Omental fat pad (tissue), 4 donors: ENCODE data around the gene CLBA1. TPM values are rescaled to one million over a fixed set of nuclear protein-coding genes. Genes with fewer than 3 reads are reported as not detected.

Experiments
- ATAC-seq: fragments of 150-250 bp; one replicate; pipeline ENCODE4 v1.9.1; 2016; ENCODE audit warnings: mild to moderate bottlenecking, moderate library complexity; ENCODE audit not compliant: low FRiP score
- DNase-seq: peaks from one replicate; pipeline ENCODE4 v3.0.0-alpha.2; 2019; ENCODE audit warnings: low spot score
- total RNA-seq, 4 donors: library from RNA; depleted of rRNA; stranded (reverse); fragments of >200 nt; gene quantifications; one replicate each; pipeline ENCODE4 v1.1.0, GENCODE V29; 2016
- TF ChIP-seq, protein P1 (sequence below), 3 donors: fragments of 450-650 bp; IDR thresholded peaks; one replicate each; pipeline ENCODE4 v1.5.1; 2016 to 2017; ENCODE audit warnings: antibody characterized with exemption in 3 of 3, mild to moderate bottlenecking in 3 of 3, moderate library complexity in 2 of 3

CLBA1 gene
- total RNA-seq, 4 donors from 2014 or later, result 2.5 to 6.1 (median 3.3) TPM

DNA sequence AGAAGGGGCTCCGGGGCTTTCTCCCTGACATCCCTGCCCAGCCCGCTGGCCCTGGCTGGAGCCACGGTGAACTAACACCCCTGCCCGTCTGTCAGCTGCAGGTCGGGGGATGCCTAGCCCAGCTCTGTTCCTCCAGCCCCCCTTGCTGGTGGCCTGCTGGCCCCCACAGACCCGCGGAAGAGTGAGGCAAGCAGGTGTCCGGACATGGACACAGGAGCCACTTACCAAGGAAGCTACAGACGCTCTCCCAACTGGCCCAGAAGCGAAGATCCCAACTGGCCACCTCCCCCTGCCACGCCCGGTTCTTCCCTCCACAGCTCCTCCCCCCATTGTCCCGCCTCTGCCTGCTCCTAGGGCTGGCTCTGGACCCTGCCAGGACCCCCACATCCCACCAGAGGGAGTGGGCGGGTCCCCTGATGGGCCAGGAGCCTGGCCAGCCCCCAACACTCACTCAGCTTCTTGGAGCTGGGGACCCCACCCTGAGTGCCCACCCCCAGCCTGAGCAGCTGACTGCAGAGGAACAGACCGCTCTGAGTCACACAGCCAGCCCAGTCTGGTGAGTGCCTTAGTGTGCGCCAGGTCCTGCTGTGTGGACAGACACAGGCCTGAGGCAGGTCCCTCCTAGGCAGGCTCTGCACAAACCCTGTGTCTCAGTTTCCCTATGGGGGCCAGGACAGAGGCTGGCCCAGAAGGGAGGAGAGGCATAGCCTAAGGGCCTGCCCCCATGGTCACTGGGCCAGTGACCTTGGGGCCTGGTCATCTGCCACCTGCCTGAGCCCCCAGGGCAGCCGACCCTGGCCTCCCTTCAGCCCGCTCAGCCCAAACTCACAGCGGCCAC lies 15.1 kb upstream of the CLBA1 start:
- TF ChIP-seq, protein P1, sequence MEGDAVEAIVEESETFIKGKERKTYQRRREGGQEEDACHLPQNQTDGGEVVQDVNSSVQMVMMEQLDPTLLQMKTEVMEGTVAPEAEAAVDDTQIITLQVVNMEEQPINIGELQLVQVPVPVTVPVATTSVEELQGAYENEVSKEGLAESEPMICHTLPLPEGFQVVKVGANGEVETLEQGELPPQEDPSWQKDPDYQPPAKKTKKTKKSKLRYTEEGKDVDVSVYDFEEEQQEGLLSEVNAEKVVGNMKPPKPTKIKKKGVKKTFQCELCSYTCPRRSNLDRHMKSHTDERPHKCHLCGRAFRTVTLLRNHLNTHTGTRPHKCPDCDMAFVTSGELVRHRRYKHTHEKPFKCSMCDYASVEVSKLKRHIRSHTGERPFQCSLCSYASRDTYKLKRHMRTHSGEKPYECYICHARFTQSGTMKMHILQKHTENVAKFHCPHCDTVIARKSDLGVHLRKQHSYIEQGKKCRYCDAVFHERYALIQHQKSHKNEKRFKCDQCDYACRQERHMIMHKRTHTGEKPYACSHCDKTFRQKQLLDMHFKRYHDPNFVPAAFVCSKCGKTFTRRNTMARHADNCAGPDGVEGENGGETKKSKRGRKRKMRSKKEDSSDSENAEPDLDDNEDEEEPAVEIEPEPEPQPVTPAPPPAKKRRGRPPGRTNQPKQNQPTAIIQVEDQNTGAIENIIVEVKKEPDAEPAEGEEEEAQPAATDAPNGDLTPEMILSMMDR (IDR thresholded peaks at IDR 0.05), result no peak
- peak; percentile 22 for ATAC-seq
- no peak for DNase-seq

DNA sequence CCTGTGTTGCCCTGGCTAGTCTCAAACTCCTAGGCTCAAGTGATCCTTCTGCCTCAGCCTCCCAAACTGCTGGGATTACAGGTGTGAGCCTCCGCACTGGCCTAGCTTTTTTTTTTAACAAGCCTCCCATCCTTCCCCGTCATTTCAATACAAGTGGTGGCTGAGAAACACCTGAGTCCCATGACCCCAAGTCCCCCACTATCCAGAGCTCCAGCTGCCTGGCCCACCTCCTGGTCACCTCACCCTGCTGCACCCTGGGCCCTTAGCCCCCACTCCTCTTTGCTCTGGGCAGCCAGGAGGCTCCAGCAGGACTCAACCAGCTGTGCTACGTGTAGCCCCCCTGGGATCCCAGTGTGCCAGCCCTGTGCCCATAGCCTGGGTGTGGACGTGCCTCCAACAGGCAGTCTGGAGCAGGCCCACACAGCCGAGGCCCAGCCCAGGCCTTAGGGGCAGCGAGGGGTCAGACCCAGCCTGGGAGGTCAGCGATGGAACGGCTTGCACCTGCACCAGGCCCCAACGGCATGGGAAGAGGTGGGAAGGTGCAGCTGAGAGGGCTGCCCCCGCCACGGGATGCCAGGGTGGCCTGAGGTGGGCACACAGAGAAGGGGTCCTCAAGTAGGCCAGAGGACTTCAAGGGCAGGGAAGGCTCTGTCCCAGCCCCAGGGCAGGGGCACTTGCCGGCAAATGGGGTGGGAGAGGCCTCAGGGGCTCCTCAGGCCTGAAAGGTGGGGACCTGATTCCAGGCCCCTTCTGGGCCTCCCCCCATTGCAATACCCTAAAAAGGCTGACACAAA lies 13.9 kb upstream of the CLBA1 start:
- DNase-seq (no peak), ATAC-seq (no peak)
- TF ChIP-seq, protein P1 (IDR thresholded peaks at IDR 0.05), result no peak

DNA sequence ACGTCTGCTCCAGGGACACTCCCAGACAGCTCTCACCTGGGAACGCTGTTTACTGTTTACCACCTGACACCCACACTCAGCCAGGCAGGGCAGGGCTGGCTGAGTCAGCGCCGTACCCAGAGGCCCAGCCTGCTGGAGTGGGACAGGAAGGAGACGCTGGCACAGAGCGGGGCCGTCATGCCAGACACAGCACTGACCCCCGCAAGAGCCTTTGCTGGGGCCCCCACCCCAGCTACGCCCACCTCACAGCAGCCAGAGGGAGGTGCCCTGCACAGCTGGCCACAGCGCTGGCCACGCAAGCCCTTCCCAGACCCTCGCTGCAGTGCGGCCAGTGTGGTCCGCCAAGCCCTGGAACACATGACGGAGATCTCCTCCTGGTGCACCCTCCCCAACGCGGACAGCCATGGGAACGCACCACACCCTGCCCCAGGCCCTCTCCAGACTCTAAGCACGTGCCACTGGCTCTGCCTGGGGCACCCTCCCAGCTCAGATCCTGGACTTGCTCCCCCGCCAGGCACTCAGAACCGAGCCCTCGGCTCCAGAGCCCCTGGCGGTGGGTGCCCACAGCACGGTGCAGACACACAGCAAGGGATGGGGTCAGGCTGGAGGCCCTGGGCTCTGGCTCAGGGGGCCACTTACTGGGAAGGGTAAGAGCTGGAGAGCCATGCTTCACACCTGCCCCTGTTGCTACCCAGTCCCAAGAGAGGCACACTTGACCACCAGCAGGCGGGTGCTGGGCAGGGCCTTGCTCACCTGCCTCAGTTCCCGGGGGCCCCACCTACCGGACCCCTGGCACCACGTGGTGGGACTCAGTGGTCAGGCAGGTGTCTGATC lies 13.1 kb upstream of the CLBA1 start:
- DNase-seq, result no peak
- TF ChIP-seq, protein P1 (IDR thresholded peaks at IDR 0.05), result no peak
- ATAC-seq, result peak; percentile 48

DNA sequence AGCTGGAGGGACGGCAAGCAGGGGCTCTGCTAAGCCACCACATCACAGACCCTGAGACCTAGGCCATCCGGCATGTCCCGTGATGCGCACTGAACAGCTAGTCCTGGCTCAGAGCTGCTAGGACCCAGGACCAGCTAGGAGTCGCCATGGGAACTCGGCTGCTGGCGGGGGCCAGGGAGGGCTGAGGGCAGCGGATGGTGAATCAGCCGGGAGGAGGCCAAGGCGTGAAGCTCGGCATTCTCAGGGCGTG lies 12.5 kb upstream of the CLBA1 start:
- ATAC-seq (no peak), DNase-seq (no peak)
- TF ChIP-seq, protein P1 (IDR thresholded peaks at IDR 0.05), result no peak

DNA sequence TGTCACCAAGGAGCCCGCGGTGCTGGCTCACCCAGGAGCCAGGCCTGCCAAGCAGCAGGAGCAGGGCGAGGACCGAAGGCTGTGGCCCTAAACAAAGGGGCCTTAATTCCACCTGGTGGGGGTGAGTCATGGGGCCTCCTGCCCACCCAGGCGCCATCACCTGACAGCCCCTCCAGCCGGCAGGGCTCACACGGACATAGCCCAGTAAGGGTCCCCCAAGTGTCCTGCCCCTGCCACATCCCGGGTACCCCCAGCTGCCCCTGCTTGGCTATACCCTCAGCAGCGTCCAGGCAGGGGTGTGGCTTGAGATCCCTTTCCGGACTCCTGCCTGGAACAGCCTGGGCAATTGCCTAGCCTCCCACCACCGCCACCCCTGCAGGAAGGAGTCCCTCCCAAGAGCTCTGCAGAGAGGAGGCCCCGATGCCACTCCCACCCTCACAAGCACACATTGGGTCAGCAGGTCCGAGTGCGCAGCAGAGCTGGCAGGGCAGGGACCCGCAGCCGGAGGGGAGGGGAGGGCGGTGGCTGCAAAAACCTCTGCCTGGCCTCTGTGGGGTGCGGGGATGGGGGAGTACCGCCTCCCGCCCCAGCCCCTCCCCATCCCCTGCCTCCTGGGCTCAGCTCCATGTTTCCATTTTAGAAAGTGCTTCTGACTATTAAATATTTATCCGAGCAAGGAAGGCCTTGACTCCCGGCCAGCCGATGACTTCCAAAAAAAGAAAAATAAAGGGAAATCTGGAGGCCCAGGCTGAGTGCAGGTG lies 12.0 kb upstream of the CLBA1 start:
- no peak for DNase-seq

DNA sequence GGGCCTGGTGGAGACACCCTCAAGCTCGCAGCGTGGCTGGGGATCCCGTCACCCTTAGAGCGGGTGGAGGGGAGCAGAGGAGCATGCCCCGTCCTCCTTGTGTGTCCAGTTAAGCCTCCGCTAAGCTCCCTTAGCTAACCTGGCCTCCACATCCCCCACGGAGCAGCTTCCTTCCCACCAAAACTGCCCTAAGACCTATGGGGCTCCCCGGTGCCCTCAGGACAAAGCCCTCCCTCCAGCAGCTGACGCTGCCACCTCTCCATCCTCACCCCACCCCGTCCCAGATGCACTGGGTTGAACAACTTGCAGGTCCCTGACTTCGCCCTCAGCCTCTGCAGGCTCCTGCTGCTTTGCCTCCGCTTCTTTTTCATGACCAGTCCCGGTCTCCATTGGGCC lies 11.4 kb upstream of the CLBA1 start:
- no peak for DNase-seq
- no peak for ATAC-seq
- TF ChIP-seq, protein P1 (IDR thresholded peaks at IDR 0.05), result no peak

More for the DNA sequence above, 12.0 kb upstream of the CLBA1 start:
- ATAC-seq, result peak; percentile 71
- TF ChIP-seq, protein P1 (IDR thresholded peaks at IDR 0.05), result no peak
